ENCODE data around the gene TRPC4.

The TRPC4 gene

DNA sequence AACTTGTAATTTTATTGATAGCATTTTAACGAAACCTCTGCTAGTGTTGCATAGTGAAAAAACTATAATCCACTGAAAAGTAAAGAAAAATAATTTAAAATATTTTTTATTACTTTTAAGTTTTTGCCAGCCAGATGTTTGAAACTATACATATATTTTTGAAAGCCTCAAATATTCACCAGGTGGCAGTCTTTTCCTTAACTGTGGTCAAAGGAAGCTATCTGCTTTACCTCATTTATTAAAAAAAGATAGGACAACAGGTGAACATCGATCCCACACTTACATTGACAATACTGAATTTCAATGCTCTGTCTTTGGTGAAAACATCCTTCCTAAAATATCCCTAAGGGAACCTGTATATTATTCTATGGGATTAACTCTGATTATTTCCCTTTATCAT is 100.5 kb downstream of the TRPC4 start:
- no peak for DNase-seq (ENCODE audit: extremely low read depth, insufficient read length)
- TF ChIP-seq, protein P1, sequence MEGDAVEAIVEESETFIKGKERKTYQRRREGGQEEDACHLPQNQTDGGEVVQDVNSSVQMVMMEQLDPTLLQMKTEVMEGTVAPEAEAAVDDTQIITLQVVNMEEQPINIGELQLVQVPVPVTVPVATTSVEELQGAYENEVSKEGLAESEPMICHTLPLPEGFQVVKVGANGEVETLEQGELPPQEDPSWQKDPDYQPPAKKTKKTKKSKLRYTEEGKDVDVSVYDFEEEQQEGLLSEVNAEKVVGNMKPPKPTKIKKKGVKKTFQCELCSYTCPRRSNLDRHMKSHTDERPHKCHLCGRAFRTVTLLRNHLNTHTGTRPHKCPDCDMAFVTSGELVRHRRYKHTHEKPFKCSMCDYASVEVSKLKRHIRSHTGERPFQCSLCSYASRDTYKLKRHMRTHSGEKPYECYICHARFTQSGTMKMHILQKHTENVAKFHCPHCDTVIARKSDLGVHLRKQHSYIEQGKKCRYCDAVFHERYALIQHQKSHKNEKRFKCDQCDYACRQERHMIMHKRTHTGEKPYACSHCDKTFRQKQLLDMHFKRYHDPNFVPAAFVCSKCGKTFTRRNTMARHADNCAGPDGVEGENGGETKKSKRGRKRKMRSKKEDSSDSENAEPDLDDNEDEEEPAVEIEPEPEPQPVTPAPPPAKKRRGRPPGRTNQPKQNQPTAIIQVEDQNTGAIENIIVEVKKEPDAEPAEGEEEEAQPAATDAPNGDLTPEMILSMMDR (IDR thresholded peaks at IDR 0.05; ENCODE audit: insufficient read depth, low read length, poor library complexity, severe bottlenecking): no peak
- no peak overlapping the region for H3K4me3 ChIP-seq (replicated peaks; ENCODE audit: low read depth, low read length)
- no peaks in the 10 kb centered on the region for H3K36me3 ChIP-seq (ENCODE audit: control insufficient read depth, insufficient read depth, low read length)
- H3K27me3 ChIP-seq (replicated peaks; ENCODE audit: control insufficient read depth, insufficient read depth, low read length): no peaks in the 10 kb centered on the region

DNA sequence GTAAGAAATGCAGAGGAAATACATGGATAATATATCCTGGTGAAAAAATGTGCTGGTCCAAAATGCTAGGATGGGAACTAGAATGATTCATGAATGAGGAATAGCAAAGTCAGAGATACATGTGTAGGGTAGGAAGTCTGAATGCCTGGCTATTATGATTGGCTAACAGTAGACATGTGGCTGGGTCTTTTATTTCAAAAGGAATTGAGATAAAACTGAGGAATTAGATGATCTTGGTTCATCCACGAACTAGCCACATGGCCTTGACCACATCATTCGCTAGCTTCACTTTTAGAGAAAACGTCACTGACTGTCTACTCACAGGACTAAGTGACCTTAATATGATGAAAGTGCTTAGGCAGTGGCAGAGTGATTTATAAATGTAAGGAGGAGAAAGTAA is 103.1 kb downstream of the TRPC4 start:
- DNase-seq (ENCODE audit: extremely low read depth, insufficient read length): no peak
- Histone ChIP-seq H3K27me3 (replicated peaks; ENCODE audit: control insufficient read depth, insufficient read depth, low read length) (no peaks in the 10 kb centered on the region), H3K36me3 (ENCODE audit: control insufficient read depth, insufficient read depth, low read length) (no peaks in the 10 kb centered on the region), H3K4me3 (replicated peaks; ENCODE audit: low read depth, low read length) (no peak overlapping the region)
- TF ChIP-seq, protein P1 (IDR thresholded peaks at IDR 0.05; ENCODE audit: insufficient read depth, low read length, poor library complexity, severe bottlenecking): no peak

DNA sequence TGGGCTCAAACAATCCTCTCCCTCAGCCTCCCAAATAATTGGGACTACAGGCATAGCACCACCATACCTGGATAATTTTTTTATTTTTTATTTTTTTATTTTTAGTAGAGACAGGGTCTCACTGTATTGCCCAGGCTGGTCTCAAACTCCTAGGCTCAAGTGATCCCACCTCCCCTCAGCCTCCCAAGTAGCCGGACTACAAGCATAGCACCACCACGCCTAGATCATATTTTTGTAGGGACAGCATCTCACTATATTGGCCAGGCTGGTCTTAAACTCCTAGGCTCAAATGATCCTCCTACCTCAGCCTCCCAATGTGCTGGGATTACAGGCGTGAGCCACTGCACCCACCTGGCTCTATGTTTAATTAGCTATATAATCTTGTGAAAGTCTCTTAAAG is 114.2 kb downstream of the TRPC4 start:
- Histone ChIP-seq H3K36me3 (ENCODE audit: control insufficient read depth, insufficient read depth, low read length) (no peaks in the 10 kb centered on the region), H3K4me3 (replicated peaks; ENCODE audit: low read depth, low read length) (no peak overlapping the region), H3K27me3 (replicated peaks; ENCODE audit: control insufficient read depth, insufficient read depth, low read length) (no peaks in the 10 kb centered on the region)
- TF ChIP-seq, protein P1 (IDR thresholded peaks at IDR 0.05; ENCODE audit: insufficient read depth, low read length, poor library complexity, severe bottlenecking): no peak
- DNase-seq (ENCODE audit: extremely low read depth, insufficient read length): no peak

DNA sequence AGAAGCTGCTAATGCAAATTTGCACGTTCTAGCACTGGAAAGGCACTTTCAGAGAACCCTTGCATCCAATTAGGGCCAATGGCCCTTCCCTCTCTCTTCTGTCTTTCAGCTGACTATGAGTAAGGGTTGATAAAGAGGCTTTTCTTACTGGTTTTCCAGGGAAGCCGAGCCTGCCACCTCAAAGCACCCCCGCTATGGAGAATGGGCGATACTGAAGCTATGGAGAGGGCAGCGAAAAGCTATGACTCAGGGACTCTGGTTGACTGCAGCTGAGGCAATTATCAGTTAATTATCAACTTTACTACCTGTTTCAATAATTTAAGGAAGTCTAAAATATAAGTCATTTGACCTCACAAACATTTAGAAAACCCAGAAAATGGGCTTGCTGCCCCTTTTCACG is 115.8 kb downstream of the TRPC4 start:
- TF ChIP-seq, protein P1 (IDR thresholded peaks at IDR 0.05; ENCODE audit: insufficient read depth, low read length, poor library complexity, severe bottlenecking): no peak
- Histone ChIP-seq H3K27me3 (replicated peaks; ENCODE audit: control insufficient read depth, insufficient read depth, low read length) (no peaks in the 10 kb centered on the region), H3K4me3 (replicated peaks; ENCODE audit: low read depth, low read length) (no peak overlapping the region), H3K36me3 (ENCODE audit: control insufficient read depth, insufficient read depth, low read length) (no peaks in the 10 kb centered on the region)
- no peak for DNase-seq (ENCODE audit: extremely low read depth, insufficient read length)

DNA sequence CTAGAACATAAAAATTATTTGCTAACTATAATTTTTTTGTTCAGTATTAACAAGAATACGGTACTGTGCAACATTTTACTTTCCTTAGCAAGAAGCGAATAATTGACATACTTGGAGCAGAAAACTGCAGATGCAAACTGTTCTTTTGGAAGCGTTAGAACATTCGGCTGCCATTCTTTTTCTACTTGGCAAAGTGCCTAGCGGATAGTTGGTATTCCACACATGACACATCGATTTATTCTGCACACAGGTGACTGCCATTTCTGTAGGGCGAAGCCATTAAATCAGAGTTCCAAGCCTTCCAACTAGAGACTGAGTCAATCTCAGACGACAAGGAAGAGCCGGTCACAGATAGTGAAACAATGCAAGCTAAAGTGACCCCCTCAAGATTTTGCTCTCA is 117.4 kb downstream of the TRPC4 start:
- TF ChIP-seq, protein P1 (IDR thresholded peaks at IDR 0.05; ENCODE audit: insufficient read depth, low read length, poor library complexity, severe bottlenecking): no peak
- Histone ChIP-seq H3K36me3 (ENCODE audit: control insufficient read depth, insufficient read depth, low read length) (no peaks in the 10 kb centered on the region), H3K27me3 (replicated peaks; ENCODE audit: control insufficient read depth, insufficient read depth, low read length) (no peaks in the 10 kb centered on the region), H3K4me3 (replicated peaks; ENCODE audit: low read depth, low read length) (no peak overlapping the region)
- DNase-seq (ENCODE audit: extremely low read depth, insufficient read length): no peak

DNA sequence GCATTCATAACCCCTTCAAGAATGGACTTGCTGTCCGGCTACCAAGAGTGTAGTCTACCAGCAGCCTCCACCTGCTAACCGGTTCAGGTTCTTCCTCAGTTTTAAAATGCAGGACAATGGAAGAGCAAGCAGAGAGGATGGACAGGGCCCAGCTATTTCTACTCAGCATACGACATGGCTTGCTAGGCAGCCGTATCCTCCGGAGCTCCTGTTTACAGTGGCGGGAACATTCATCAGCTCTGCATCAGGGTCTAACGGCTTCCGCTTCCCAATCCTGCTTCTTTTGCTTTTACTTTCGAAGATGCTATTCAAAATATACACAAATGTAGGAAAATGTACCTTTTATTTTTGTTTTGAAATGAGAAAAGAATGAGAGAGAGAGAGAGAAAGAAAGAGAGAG is 118.5 kb downstream of the TRPC4 start:
- Histone ChIP-seq H3K36me3 (ENCODE audit: control insufficient read depth, insufficient read depth, low read length) (no peaks in the 10 kb centered on the region), H3K4me3 (replicated peaks; ENCODE audit: low read depth, low read length) (no peak overlapping the region), H3K27me3 (replicated peaks; ENCODE audit: control insufficient read depth, insufficient read depth, low read length) (no peaks in the 10 kb centered on the region)
- TF ChIP-seq, protein P1 (IDR thresholded peaks at IDR 0.05; ENCODE audit: insufficient read depth, low read length, poor library complexity, severe bottlenecking): no peak
- no peak for DNase-seq (ENCODE audit: extremely low read depth, insufficient read length)
